ENCODE measurements around the gene SYMPK. TPM values are rescaled to one million over a fixed set of nuclear protein-coding genes. Genes with fewer than 3 reads are reported as not detected.
A peak's percentile ranks its signal among the peaks of the same experiment; 100 is the strongest.

SYMPK gene
- total RNA-seq, 2 donors from 2014 or later, result 16.4 to 20.6 TPM

DNA sequence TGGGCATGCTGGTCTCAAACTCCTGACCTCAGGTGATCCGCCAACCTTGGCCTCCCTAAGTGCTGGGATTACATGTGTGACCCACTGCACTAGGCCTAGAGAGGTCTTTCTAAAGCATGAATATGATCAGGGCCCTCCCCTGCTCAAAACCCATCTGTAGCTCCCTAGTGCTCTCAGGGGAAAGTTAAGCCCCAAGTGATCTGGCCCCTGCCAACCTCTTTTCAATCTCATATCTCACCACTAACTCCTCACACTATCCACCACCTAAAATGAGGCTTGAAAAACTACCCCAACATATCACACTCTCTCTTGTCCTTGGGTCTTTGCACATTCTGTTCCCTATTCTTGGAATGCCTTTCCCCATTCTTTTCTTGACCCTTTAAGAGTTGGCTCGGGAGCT lies 68.3 kb downstream of the SYMPK start:
- TF ChIP-seq, protein P1, sequence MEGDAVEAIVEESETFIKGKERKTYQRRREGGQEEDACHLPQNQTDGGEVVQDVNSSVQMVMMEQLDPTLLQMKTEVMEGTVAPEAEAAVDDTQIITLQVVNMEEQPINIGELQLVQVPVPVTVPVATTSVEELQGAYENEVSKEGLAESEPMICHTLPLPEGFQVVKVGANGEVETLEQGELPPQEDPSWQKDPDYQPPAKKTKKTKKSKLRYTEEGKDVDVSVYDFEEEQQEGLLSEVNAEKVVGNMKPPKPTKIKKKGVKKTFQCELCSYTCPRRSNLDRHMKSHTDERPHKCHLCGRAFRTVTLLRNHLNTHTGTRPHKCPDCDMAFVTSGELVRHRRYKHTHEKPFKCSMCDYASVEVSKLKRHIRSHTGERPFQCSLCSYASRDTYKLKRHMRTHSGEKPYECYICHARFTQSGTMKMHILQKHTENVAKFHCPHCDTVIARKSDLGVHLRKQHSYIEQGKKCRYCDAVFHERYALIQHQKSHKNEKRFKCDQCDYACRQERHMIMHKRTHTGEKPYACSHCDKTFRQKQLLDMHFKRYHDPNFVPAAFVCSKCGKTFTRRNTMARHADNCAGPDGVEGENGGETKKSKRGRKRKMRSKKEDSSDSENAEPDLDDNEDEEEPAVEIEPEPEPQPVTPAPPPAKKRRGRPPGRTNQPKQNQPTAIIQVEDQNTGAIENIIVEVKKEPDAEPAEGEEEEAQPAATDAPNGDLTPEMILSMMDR (IDR thresholded peaks at IDR 0.05), result no peak
- Histone ChIP-seq H3K36me3 (peaks cover 7% of the 10 kb centered on the region), H3K4me1 (peaks cover 0 to 26% of the 10 kb centered on the region in 2 donors), H3K27ac (no peak overlapping the region), H3K4me3 (no peak overlapping the region), H3K27me3 (no peaks in the 10 kb centered on the region), H3K9me3 (no peaks in the 10 kb centered on the region)
- no peak for DNase-seq (ENCODE audit: low spot score)

DNA sequence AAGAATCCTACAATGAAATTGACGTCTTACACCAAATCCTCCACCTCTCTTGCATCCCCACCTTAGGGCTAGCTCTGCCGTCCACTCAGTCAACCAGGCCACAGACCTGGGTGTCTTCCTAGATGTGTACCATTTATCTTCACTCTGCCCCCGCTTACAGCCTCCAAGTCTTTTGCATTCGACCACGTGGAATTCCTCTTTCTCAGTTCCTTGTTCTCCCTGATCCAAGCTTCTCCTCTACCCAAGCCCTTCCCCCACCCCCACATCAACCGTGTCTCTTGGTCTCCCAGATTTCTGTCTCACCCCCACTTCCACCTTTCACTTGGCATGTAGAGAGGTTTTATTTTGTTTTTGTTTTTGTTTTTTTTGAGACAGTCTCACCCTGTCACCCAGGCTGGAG lies 69.1 kb downstream of the SYMPK start:
- no peaks in the 10 kb centered on the region for H3K27me3 ChIP-seq

GRCh38 chr19:45793178-45793564 lies 69.8 kb downstream of the SYMPK start:
- Histone ChIP-seq H3K27me3 (no peaks in the 10 kb centered on the region), H3K9me3 (no peaks in the 10 kb centered on the region), H3K27ac (no peak overlapping the region), H3K4me1 (peaks cover 0 to 31% of the 10 kb centered on the region in 2 donors), H3K4me3 (peak overlapping the region in 1 of 2 donors; percentile 69), H3K36me3 (peaks cover 19% of the 10 kb centered on the region)
- DNase-seq (ENCODE audit: low spot score), result no peak
- TF ChIP-seq, protein P1 (IDR thresholded peaks at IDR 0.05), result no peak

More for the DNA sequence above, 69.1 kb downstream of the SYMPK start:
- H3K9me3 ChIP-seq, result no peaks in the 10 kb centered on the region
- DNase-seq (ENCODE audit: low spot score), result no peak
- H3K36me3 ChIP-seq, result peaks cover 14% of the 10 kb centered on the region
- TF ChIP-seq, protein P1 (IDR thresholded peaks at IDR 0.05), result no peak
- no peak overlapping the region for H3K4me3 ChIP-seq
- H3K27ac ChIP-seq, result no peak overlapping the region
- H3K4me1 ChIP-seq, result peaks cover 0 to 26% of the 10 kb centered on the region in 2 donors

DNA sequence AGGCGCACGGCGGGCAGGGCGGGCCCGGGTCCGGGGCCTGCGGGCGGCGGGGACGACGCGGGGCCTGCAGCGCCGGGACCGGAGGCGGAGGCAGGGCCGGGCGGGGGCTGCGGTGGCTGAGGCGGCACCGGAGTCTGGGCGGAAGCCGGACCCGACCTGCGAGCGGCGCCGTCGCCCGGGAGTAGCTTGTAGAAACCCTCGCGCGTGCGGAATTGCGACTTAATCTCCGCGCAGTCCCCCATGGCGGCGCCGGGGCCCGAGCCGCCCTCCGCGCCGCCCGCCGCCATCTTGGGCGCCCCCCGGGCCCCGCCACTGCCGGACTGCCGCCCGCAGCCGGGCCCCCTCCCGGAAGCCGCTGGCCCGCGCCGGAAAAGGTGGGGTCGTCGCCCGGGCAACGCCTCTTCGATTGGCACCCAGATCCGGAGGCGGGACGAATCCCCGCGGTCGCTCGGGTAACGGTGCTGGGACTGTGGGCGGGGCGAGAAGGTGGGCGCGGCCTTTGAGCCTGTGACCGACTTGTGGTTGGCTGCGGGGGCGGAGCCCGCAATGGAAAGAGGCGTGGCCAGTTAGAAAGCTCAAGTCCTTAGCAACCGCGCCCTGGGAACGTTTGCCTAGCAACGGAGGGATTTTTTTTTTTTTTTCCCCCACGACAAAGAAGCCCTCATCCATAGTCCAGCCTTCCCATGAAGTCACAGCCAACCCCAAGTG lies 70.3 kb downstream of the SYMPK start, which contains the start of gene DMWD:
TSS of gene DMWD (minus strand) at position 376 of the 708 bp plus-strand sequence. CDS start at position 287, 89 bp downstream.
- TF ChIP-seq, protein P1 (IDR thresholded peaks at IDR 0.05), result no peak
- Histone ChIP-seq H3K27me3 (no peaks in the 10 kb centered on the region), H3K36me3 (peaks cover 19% of the 10 kb centered on the region), H3K9me3 (no peaks in the 10 kb centered on the region), H3K4me3 (peak within 1 kb of the TSS; percentile 69 to 79), H3K4me1 (peaks cover 0 to 36% of the 10 kb centered on the region in 2 donors), H3K27ac (peak within 1 kb of the TSS; percentile 71 to 72)
- peak; percentile 99 for DNase-seq (ENCODE audit: low spot score)

DNA sequence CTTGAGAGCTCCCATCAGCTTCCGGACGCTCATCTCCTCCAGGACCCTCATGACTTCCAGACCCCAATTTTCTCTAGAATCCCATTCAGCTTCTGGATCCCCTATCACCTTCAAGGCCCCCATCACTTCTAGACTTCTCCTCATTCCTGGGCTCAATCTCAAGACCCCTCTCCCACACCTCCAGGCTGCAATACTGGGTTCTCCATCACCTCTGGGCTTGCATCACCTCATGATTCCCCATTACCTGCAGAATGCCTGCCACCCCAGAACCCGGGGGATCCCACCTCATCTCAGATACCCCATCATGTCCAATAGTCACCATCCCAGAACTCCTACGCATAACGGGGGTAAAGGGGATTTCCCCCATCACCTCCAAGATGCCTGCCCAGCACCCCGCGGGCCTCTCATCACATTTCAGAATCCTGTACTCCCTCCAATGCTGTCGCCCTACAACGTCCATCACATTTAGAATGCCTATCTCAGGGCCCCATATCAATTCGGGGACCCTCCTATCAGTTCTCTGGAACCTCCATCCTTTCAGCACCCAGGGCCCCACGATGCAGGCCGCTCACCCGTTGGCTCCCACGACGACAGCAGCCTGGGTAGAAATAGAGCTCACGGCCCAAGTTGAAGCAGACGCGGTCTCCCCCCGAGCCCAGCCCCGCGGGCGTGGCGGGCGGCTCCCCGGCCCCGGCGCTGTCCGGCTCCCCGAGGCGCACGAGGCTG lies 71.0 kb downstream of the SYMPK start:
- Histone ChIP-seq H3K36me3 (peaks cover 24% of the 10 kb centered on the region), H3K27me3 (no peaks in the 10 kb centered on the region), H3K4me3 (peak overlapping the region; percentile 69 to 79), H3K27ac (peak overlapping the region; percentile 71 to 72), H3K4me1 (peaks cover 0 to 36% of the 10 kb centered on the region in 2 donors), H3K9me3 (no peaks in the 10 kb centered on the region)
- TF ChIP-seq, protein P1 (IDR thresholded peaks at IDR 0.05), result no peak
- no peak for DNase-seq (ENCODE audit: low spot score)
